ENCODE measurements around the gene TMEM200C. TPM values are rescaled to one million over a fixed set of nuclear protein-coding genes. Genes with fewer than 3 reads are reported as not detected.

TMEM200C gene
- total and polyA plus RNA-seq, 11 donors: 0.15 to 3.4 (median 0.45) TPM

DNA sequence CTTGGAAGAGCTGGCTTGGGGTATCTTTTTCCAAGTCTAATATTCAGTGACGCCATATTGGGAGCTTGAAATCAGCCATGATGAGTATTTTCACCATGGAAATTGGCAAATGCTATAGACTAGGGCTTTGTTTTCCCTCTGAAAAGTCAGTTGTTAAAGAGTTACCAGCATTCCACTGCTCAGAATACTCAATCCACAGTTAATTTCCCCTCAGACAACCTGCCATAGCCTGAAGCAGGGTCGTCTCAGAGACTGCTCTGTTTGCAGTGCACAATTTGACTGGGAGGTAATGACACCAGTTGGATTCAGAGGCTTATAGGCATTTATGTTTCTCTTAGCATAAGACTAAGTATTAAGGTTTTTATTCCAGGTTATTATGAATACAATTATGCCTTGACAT, 35.5 kb upstream of the TMEM200C start:
- intact Hi-C loops (cut with DNase I): no loop called here
- TF ChIP-seq, protein P1, sequence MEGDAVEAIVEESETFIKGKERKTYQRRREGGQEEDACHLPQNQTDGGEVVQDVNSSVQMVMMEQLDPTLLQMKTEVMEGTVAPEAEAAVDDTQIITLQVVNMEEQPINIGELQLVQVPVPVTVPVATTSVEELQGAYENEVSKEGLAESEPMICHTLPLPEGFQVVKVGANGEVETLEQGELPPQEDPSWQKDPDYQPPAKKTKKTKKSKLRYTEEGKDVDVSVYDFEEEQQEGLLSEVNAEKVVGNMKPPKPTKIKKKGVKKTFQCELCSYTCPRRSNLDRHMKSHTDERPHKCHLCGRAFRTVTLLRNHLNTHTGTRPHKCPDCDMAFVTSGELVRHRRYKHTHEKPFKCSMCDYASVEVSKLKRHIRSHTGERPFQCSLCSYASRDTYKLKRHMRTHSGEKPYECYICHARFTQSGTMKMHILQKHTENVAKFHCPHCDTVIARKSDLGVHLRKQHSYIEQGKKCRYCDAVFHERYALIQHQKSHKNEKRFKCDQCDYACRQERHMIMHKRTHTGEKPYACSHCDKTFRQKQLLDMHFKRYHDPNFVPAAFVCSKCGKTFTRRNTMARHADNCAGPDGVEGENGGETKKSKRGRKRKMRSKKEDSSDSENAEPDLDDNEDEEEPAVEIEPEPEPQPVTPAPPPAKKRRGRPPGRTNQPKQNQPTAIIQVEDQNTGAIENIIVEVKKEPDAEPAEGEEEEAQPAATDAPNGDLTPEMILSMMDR (IDR thresholded peaks at IDR 0.05): no peak
- TF ChIP-seq POLR2A (IDR thresholded peaks at IDR 0.05): no peak
- ATAC-seq (no peak), DNase-seq (no peak)
- H3K27me3 ChIP-seq: peaks cover 0 to 4% (median 0%) of the 10 kb centered on the region in 9 donors
- 62 to 77% (median 70%) methylated on average over 2 of the region's 2 CpGs for WGBS, 4 donors
- no peaks in the 10 kb centered on the region for H3K36me3 ChIP-seq
- no peak overlapping the region for H3K27ac ChIP-seq
- peaks cover 0 to 21% (median 2%) of the 10 kb centered on the region in 12 donors for H3K9me3 ChIP-seq
- no peaks in the 10 kb centered on the region for H3K4me1 ChIP-seq
- H3K4me3 ChIP-seq: no peak overlapping the region

DNA sequence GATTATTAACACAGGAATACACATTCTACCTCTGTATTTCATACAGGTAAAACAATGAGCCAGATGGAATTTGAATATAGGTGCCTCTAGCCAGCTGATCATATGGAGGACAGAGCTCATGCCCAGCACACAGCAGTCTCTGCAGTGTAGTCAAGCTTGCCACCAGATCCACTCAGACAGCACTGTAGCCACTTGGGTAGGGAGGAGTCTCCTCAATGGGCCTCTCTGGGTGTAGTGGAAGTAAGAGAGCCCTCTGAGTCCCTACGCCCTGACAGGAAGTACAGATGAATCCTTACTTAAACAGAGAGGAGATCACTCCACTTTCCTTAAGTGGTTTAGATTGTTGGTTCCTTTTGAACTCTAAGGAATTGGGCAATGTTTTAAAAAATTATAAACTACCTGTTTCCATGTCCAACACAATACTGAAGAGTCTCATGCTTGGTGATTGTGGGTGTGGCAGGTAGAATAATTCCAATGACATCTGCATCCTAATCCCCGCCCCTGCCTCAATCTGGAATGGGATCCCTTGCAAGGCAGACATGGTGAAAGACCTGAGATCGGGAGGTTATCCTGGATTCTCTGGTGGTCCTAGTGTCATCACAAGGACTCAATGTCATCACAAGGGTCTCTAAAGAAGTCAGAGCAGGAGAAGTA, 23.0 kb upstream of the TMEM200C start:
- 83 to 87% (median 85%) methylated on average over 3 of the region's 3 CpGs for WGBS, 4 donors
- H3K9me3 ChIP-seq: no peaks in the 10 kb centered on the region
- no peaks in the 10 kb centered on the region for H3K4me1 ChIP-seq
- ATAC-seq: no peak
- H3K27ac ChIP-seq: no peak overlapping the region
- intact Hi-C loops (cut with DNase I): no loop called here
- DNase-seq: no peak
- TF ChIP-seq, protein P1 (IDR thresholded peaks at IDR 0.05): no peak
- H3K36me3 ChIP-seq: no peaks in the 10 kb centered on the region
- peaks cover 0 to 13% (median 0%) of the 10 kb centered on the region in 9 donors for H3K27me3 ChIP-seq
- no peak overlapping the region for H3K4me3 ChIP-seq

DNA sequence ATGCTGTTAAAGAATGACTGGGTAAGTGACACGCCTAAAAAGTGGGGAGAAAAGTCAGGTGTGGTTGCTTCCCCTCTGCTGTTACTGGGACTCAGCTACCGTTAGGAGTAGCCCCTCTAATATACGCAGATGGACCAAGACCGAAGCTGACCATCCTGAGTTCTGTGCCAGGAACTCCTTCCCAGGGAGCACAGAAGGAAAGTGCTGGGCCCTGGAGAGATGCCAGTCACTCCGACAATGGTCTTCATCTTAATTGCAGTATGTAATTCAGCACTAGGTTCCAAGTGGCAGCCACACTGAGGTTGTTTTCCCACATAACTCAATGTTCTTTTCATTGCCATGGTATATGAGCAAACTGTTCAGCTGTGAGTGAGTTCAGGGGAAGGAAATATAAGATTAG, 19.6 kb upstream of the TMEM200C start:
- no peaks in the 10 kb centered on the region for H3K4me1 ChIP-seq
- ATAC-seq: no peak
- H3K27me3 ChIP-seq: peaks cover 0 to 13% (median 0%) of the 10 kb centered on the region in 9 donors
- H3K27ac ChIP-seq: no peak overlapping the region
- TF ChIP-seq, protein P1 (IDR thresholded peaks at IDR 0.05): no peak
- TF ChIP-seq POLR2A (IDR thresholded peaks at IDR 0.05): no peak
- no peaks in the 10 kb centered on the region for H3K9me3 ChIP-seq
- DNase-seq: no peak
- no peak overlapping the region for H3K4me3 ChIP-seq
- no peaks in the 10 kb centered on the region for H3K36me3 ChIP-seq
- intact Hi-C loops (cut with DNase I): no loop called here
- WGBS, 4 donors: 52 to 73% (median 63%) methylated on average over 5 of the region's 5 CpGs

DNA sequence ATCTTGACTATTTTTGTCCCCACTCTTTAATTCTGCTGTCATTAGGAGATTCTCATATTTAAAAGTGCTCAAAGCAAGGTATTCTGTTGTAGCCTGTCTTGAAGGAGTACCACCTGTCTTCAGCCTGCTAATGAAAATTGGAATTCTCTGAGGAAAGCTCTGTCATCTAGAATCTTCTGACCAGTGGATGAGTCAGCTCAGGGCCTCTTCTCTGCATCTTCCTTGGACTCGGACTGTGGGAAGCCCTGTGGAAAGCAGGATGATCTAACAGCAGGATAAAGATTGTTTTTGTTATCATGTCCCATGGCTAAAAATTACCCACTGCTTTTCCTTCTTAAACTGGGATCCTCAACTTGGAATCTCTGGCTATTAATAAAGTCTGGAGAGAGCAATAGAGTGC, 18.7 kb upstream of the TMEM200C start:
- Histone ChIP-seq H3K9me3 (no peaks in the 10 kb centered on the region), H3K4me1 (no peaks in the 10 kb centered on the region), H3K36me3 (no peaks in the 10 kb centered on the region), H3K27me3 (peaks cover 0 to 13% (median 0%) of the 10 kb centered on the region in 9 donors), H3K4me3 (no peak overlapping the region), H3K27ac (no peak overlapping the region)
- ATAC-seq (no peak), DNase-seq (no peak)
- TF ChIP-seq, protein P1 (IDR thresholded peaks at IDR 0.05): no peak
- no peak for TF ChIP-seq POLR2A (IDR thresholded peaks at IDR 0.05)
- WGBS, 4 donors: 57 to 75% (median 65%) methylated on average over 1 of the region's 1 CpG
- intact Hi-C loops (cut with DNase I): no loop called here

All from heart left ventricle (tissue), 16 donors.